NCI-H460 (cell line): ENCODE measurements around the gene ALG5. TPM values are rescaled to one million over a fixed set of nuclear protein-coding genes. Genes with fewer than 3 reads are reported as not detected.
A peak's percentile ranks its signal among the peaks of the same experiment; 100 is the strongest.

Experiments used
- DNase-seq: peaks from one replicate; pipeline ENCODE4 v3.0.0-alpha.2; 2016; ENCODE audit warnings: low read depth; ENCODE audit errors: extremely low read depth
- total RNA-seq: library from RNA; depleted of rRNA; stranded (reverse); fragments of >200 nt; shearing (Covaris generic); gene quantifications from 2 replicates; pipeline ENCODE4 v1.2.3, GENCODE V29; 2014

ALG5 gene
- total RNA-seq, 1 experiment from 2014 or later: 35.4 TPM

DNA sequence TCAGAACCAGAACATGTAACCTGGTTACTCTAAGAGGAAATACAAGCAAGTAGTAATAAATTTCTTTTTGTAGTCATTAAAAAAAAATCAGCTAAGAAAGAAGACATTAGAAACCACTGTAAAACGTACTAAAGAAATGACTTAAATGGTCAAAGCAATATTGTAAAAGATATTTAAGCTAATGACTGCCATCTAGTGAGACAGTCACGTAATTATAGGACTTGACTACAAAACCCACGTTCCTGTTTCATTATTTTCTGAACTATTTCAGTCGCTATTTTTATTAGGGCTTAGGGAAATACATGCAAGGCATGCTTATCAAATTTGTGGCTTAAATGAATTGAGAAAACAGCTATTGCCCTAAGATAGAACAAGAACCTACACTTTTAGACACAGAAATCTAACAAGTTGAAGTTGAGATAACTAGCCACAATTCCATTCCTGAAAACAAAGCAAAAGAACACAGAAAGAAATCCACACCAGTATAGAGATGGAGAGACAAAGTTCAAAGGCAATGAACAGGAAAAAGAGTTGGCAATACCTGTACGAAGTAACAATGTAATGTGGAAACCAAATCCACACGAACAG, 17.9 kb downstream of the ALG5 start:
- DNase-seq: peak; percentile 40

DNA sequence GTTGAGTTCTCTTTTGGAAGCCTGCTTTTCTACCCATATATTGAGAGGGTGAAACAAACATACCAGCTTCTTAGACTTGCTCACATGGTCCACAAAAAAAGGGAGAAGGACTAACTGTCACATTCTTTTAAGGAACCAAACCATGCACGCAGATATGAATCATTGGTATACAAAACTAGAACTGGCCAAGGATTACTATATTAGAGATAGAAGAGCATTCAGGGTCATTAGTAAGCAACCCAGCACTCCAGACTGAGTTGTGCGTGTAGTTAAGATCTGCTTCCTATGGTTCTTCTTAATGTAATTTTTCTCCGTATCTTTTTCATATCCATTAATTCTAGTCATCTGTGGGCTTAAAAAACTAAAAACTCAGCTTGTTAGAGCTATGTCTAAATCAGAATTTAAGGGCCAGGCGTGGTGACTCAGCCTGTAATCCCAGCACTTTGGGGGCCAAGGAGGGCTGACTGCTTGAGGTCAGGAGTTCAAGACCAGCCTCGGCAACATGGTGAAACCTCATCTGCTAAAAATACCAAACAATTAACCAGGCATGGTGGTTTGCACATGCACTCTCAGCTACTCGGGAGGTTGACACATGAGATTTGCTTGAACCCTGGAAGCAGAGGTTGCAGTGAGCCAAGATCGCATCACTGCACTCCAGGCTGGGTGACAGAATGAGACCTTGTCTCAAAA, 19.6 kb downstream of the ALG5 start:
- DNase-seq: no peak

DNA sequence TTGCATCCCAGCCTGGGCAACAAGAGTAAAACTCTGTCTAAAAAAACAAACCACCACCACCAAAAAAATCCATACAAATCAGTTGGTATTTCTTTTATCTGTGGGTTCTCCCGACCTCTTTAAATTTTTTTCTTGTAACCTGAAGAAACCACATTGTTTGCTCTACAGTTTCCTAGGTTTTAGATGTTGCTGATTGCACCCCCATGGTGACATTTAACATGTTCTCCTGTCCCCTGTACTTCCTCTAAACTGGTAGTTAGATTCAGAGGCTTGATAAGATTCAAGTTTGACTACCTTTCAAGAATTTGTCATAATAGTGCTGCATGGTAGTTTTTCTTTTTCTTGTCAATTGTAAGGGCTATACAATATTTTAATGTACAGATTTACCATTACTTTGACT, 24.0 kb downstream of the ALG5 start:
- DNase-seq: no peak

DNA sequence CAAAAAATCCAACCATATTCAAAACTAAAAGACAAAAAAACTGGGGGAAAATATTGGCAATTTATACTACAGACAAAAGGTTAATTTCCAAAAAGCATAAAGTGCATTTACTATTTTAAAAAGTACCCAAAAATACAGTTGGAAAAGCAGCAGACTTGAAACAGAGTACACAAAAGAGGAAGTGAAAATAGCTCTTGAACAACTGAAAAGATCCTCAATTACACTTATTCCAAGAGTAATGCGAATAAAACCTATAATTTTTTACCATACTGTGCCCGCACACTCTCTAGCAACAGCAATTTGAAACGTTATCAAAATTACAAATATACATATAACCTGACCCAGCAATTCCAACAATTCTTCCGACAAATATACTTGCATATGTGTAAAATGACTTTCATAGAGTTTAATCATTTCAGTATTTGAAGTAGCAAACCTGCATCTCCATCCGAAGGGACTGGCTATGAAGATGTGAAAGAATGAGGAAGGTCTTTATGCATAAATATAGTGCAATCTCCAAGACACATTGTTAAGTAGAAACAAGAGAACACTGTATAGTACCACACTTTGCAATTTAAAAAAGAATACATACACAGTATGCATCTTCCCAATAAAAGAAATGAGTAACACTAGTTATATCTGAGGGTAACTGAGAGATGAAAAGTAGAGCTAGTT, 25.4 kb downstream of the ALG5 start:
- no peak for DNase-seq

DNA sequence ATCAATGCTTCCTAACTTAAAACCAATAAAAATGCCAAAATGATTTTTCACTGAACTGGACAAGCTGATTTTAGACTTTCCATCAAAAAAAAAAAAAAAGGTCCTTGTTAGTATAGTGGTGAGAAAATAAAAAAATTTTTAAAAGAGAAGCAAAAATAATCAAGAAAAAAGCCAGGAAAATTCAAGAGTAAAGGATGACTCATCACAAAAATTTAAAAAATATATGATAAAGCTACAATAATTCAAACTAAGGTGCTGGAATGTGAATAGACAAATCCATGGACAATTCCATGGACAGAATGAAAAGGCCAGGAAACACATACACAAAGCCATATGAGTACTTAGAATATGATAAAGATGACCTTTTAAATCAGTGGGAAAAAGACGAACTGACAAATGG, 26.1 kb downstream of the ALG5 start:
- no peak for DNase-seq

DNA sequence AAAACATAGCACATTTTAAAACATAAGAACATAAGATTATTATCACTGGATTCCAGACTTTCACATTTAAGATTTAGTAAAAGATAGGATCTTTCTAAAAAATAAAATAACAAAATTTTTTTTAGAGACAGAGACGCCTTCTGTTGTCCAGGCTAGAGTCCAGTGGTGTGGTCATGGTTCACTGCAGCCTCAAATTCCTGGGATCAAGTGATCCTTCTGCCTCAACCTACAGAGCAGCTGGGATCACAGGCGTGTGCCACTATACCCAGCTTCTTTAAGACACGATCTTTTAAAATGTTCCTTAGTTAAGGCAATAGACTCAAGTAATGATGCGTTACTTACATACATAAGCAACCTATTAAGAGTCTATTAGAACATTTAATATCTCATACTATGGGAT, 32.7 kb downstream of the ALG5 start:
- DNase-seq: no peak

DNA sequence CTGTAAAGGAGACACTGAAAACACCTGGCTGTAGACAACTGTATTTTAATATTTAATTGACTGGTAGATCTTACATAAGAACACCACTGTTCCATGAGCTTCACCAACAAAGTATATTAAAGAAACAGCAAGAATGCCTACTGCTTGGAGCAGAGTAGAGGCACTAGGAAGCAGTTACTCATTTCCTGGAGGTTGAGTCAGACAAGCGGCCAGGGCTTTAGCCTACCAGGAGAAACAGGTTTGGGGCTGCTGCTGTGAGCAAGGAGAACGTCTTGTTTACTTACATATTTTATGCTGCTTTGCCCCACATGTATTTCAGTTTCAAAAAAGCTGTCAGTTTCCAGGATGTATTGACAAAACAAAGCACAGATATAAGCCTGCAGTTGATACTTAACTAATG, 33.4 kb downstream of the ALG5 start:
- no peak for DNase-seq

DNA sequence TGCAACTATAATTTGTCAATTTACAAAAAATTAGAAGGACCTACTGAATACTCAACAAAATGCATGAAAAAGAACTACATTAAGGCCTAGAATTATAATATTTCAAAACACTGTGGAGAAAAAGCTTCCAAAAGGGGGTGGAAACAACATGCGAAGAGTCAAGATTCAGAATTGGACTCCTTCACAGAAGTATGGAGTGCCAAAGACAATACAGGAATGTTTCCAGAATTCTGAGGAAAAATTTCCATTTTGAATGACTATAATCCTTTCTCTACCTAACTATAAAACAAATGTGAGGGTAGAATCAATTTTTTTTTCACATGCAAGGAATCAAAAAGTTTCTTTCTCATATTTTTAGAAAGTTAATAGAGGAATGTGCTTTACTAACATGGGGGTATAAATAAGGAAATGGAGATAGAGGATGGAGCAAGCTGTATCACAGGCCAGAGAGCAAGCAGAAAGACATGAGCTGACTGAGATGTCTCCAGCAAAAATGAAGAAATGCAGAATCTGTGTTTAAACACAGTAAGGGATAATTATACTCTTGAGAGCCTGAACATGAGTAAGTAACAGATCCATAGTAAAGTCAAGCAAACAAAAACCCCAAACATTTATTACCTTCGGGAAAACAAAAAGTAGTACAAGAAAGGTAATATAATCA, 39.6 kb downstream of the ALG5 start:
- no peak for DNase-seq

DNA sequence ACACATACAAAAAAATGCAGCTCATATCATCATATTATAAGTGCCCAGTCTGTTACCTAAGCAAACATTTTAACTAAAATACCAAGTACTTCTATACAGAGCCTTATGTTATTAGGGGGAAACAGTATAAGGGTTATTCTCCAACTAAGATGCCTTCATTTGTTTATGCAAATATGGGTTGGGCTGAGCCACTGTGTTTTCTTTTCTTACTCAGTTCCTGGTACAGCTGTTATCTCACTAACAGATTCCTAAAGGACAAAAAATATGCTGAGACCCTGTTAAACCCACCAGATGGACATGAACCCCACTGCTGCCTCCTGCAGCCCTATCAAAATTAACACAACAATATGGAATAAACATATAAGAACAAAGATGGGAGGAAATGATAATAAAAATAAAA, 44.6 kb downstream of the ALG5 start:
- DNase-seq: no peak

DNA sequence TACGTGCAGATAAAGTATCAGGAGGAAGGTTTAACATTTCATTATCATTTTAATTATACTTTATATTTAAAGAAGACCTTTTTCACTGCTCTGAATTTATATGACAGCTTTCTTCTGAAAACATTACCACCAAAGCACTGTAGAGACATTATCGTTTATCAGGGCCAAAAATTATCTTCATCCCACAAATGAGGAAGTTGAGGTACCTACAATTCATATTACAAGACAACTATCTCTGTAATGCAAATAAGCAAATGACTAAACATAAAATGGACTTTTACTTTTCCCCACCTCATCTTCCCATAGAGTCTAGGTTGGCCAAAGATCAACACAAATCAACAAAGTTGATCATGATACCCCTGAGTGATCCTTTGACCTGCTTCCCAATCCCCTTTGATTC, 48.2 kb downstream of the ALG5 start:
- DNase-seq: no peak

DNA sequence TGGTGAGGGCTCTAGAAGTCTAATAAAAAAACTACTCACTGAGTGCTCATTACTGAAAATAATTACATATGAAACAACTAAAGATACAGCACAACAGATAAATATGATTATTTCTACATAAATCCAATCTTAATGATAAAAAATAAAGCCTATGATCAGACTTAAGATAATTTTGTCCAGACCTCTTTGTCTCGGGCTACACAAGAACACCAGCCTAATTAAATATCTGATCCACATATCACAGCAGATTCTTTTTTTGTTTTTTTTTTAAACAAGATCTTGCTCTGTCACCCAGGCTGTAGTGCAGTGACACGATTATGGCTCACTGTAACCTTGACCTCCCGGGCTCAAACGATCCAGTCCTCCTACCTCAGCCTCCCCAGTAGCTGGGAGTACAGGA, 48.8 kb downstream of the ALG5 start:
- no peak for DNase-seq

DNA sequence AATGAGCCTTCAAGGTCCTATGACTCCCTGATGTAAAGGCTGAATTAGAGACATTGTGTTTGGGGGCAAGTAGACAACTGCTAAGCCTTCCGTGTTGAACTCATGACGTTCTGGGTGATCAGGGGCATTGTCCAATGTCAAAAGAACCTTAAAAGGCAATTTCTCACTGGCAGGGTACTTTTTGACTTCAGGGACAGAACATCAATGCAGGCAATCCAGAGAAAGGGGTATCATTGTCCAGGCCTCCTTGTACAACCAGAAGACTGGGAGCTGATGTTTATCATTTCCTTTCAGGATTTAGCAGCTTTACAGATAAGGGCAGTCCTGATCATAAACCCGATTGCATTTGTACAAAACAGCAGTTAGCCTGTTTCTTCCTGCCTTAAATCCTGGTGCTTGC, 54.1 kb downstream of the ALG5 start:
- no peak for DNase-seq

DNA sequence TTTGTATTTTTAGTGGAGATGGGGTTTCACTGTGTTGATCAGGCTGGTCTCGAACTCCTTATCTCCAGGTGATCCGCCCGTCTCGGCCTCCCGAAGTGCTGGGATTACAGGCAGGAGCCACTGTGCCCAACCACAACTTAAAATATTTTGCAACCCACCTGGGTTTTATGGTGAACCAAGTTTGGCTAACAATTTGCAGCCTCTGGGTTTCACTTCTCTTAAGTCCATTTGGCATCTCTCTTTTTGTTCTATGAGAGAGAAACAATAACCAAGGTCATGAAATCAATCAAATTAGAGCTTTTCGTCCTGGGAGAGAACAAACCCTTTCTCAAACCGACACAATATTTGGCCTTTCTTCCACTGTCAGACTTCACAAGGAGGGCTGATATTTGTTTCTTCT, 73.5 kb downstream of the ALG5 start:
- no peak for DNase-seq

DNA sequence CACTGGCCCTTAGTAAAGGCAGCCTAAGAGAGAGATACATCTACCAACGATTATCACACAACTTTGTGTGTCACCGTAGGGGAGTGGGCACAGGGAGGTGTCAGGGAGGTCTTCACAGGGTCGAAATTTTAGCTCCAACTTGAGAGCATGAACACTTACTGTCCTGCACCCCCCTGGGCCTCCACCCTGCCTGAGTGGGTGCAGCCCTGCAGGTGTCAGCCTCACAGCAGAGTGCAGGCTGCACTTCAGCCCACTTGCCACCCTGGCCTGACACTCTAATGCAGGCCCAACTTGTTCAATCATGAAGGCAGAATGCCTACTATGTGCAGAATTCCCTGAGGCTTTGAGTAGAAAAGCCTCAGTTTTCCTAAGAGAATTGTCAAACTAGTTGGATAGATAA, 75.1 kb downstream of the ALG5 start:
- DNase-seq: no peak

DNA sequence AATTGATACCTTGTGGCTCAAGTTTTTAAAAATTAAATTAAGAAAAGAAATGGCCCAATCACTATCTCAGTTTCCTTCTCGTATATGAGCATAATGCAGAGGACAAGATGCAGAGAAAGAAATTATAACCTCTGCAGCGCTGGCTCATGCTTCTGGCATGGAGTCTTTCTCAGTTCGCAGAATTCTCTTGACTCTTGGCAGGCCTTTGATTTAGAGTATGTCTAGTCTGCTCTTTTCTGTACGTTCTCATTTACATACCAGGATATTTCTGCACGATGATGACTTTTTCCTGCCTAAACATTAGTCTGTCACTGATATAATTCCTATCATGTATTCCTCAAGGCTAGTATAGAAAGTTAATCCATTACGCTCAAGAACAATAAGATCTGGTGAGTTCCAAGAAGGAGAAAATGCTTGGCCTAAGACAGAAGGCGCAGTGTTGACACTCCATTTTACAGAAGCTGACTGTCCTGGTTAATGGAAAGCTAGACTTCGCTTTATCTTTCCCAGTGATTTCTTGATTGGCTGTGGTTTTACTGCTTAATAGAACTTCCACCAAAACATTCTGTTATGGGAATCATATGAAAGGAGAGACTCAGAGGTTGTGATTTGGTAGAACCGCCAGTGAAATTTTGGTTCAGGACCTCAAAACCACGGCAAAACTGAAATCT, 77.4 kb downstream of the ALG5 start:
- no peak for DNase-seq

DNA sequence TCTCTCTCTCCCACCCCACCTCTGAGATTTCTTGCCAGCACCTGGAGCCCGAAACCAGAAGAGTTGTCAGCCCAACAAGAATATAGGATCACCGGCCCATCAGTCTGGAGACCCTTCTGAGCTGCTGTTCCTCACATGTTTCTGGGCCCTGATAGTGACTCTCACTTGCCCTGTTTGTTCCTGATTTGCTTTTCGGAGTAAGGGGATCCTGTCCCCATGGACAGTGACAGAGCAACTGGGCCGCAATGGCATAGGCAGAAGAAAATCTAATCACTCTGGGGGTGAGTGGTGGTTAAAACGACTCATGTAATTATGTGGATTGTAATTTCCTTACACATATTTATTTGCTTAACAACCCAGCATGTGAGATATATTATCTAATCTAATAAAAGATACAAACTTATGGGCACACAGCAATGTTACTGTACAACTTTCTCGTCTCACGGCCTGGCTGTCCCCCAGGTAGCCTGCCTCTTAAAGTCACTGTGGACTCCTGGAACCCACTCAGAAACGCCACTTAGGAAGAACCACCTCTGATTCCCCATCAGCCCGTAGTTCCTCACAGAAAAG, 78.4 kb downstream of the ALG5 start:
- DNase-seq: no peak

DNA sequence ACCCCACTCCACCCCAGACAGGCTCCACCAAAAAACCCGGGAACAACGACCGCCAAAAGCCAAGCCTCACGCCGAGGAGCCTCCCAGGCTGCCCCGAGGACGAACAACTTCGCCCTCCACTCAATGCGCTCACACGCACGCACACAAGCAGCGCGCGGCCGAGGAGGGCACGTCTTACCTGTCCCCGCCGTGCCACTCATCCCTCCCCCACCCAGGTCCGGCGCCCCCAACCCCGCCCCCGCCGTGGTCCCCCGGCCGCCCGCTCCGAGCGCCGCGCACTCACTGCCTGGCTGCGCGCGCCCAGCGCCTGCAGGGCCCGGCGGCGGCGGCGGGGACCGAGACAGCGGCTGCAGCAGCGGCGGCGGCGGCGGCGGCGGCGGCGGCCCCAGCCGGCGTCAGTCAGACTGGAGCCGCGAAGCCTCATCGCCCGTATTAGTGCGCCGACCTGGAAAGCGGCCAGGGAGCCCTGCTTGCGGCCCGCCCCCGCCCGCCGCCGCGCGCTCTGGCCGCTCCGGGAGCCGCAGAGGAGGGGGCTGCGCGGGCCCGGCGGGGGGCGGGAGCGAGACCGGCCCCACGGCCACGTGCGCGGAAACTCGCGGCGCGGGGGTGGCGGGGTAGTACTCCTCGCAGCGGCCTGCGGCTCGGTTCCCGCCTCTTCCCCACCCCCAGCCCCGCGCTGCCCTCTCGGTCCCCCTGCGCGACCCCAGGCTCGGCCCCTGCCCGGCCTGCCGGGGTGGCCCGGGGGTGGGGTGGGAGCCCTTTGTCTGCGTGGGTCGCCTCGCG, 79.1 kb downstream of the ALG5 start, which contains the start of gene SMAD9:
SMAD9 (minus strand) TSS at position 406 of the 783 bp plus-strand sequence. CDS start 40,549 bp downstream, outside the sequence.
- peak; percentile 33 for DNase-seq

DNA sequence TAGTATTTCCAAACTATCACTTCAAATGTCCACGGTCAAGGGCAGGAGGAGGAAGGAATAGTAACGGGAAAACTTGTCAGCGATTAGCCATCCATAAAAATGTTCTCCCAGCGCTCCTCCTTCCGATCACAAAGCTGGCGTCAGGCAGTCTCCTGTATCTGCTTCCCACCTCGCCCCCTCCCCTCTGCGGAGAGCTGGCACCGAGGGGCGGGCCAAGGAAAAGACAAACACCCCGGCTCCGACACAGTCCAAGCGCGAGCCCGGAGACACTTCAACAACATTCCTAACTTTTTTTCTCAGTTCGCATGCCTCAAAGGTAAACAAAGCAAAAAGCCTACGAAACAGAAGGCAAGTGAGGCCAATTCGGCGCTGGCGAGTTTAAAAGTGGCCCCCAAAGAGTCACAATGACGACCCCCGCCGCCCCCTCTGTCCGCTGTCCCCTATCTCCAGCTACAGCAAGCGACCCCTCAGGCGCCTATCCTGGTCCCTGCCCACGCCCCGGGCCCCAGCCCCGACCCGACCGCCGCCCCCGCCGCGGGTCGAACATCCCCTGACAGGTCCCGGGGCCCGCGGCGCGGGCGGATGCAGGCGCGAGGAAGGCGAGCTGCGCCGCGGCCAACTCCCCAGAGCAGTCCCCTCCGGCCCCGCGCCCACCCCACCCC, 79.8 kb downstream of the ALG5 start:
- no peak for DNase-seq
